NCI-H2196 treated with DMSO at 0.1 percent for 48 hours (cell line): ENCODE results near the gene GABARAPL2.
"Not testable (repeated sequence)": the region's sequence is repeated elsewhere in the genome, so short reads cannot be mapped to it uniquely, and the experiment has no call there.

Experiments
- DNase-seq: peaks from one replicate; lab custom pipeline; 2025; ENCODE audit not compliant: unreplicated experiment; lab: John Stamatoyannopoulos, UW

Gene GABARAPL2

GRCh38 chr16:75590920-75591843 lies 25.0 kb downstream of the GABARAPL2 start:
- DNase-seq, result no peak

DNA sequence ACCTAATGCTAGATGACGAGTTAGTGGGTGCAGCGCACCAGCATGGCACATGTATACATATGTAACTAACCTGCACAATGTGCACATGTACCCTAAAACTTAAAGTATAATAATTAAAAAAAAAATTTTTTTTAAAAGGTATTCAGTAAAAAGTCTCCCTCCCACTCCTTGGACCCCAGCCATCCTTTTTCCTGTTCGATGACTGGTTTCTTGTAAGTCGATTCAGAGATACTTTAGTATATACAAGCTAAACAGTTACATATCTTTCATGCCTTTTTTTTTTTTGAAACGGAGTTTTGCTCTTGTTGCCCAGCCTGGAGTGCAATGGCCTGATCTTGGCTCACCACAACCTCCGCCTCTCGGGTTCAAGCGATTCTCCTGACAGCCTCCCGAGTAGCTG lies 25.7 kb downstream of the GABARAPL2 start:
- DNase-seq, result not testable (repeated sequence)

GRCh38 chr16:75593308-75593707 lies 27.1 kb downstream of the GABARAPL2 start:
- DNase-seq, result no peak

GRCh38 chr16:75593825-75594820 lies 27.9 kb downstream of the GABARAPL2 start:
- DNase-seq, result no peak

DNA sequence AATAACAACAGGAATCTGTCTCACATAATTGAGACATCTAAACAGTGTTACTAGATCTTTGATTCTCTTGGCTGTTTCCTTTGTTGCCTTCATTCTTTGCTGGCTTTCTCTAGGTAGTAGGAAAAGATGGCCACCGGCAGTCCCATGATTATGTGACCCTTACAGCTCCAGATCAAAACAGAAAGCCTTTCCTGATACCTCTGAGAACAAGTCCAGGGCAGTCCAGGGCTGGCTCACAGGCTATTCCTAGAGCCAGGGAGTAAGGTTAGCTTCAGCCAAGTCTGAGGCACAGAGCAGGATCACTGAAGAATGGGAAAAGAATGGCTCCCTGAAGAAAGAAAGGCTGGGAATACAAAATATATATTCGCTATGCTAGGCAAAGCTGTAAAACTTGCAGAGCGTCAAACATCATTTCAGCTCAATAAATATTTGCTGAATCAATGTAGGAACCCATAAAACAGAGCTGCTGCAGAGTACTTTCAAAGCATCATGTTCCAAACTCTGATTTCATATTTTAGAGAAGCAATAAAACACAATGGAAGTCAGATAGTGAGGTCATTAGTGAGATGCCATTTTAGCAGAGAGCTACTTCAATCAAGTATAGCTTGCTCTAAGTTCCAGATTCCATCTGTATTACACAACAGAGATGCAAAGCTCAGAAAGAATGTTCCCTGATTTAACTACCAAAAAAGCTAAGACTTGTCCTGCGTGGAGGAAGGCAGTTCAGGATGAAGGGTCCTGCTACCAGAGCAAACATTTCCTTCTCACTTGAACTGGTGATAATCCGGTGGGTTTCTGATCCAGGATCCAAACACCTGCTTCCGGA lies 33.5 kb downstream of the GABARAPL2 start:
- DNase-seq, result no peak

DNA sequence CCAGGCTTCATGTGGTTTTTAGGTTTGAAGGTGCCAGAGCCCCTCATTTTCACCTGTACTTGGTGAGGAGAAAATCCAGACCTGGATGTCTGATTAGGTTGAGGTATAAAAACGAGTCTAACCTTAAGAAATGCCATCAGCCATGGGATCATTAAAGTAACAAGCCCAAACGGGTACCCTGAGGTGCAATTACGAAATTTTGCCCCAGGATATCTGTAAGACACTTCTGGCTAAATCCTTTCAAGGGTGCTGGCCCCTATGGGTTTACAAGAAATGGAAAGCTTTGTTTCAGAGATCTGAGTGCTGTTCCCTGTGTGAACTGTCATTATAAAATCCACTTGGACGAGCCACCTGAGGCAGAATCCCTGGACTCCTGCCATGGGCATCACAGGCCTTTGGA lies 37.1 kb downstream of the GABARAPL2 start:
- DNase-seq, result no peak

- no peak for DNase-seq
These were observed 40.3 kb downstream of the GABARAPL2 start for GRCh38 chr16:75606507-75606906.

- DNase-seq, result no peak
These were observed 48.1 kb downstream of the GABARAPL2 start for GRCh38 chr16:75614066-75614897.

GRCh38 chr16:75615619-75616018 lies 49.4 kb downstream of the GABARAPL2 start:
- DNase-seq, result no peak

DNA sequence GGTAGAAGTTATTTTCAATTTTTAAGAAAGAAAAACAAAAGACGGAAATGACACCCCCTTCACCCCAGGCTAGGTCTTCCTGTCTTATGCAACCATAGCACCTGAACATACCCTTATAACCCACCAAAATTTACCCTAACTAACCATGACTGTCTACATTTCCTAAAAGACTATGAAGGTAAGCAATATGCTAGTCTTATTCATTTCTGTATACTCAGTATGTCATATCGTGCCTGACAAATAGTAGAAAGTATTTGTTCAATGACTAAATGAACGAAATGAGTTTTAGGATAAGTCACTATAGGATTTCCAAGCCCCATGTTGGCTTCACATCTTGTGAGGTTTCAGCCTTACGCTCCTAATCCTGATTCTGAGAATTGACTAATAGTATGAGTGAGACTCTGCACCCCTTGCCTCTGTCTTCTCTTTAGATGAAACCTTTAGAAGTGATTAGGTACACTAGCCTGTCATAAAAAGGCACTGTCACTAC lies 50.4 kb downstream of the GABARAPL2 start:
- no peak for DNase-seq

DNA sequence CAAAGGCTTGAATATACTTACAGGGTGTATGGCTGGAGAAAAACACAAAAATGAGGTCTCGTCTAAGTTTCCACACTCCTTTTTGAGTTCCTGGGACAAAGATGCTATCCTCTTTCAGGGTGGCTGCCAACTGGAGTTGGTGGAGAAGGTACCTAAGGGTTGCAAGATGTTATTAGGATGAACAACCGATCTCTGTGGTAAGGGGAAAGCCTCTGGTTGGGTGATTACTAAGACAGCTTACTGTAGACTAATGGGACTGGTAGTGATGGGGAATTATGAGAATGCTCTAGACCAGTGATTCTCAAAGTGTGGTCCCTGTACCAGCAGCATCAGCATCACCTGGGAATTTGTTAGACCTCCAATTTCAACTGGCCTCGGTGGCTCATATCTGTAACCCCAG lies 50.9 kb downstream of the GABARAPL2 start:
- no peak for DNase-seq

DNA sequence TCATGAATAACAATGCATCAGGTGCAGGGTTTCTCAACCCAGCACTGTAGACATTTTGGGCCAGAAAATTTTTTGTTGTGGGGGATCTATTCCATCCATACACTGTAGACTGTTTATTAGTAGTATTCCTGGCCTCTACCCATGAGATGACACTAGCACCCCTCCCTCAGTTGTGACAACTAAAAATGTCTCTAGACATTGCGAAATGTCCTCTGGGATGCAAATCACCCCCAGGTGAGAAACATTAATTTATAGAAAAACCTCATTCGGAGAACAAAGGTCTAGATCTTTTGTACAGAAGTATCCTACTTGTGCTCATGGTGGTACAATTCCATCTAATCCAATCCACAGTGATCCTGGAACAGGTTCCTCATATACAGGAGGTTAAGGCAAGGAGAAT lies 52.6 kb downstream of the GABARAPL2 start:
- DNase-seq, result no peak

DNA sequence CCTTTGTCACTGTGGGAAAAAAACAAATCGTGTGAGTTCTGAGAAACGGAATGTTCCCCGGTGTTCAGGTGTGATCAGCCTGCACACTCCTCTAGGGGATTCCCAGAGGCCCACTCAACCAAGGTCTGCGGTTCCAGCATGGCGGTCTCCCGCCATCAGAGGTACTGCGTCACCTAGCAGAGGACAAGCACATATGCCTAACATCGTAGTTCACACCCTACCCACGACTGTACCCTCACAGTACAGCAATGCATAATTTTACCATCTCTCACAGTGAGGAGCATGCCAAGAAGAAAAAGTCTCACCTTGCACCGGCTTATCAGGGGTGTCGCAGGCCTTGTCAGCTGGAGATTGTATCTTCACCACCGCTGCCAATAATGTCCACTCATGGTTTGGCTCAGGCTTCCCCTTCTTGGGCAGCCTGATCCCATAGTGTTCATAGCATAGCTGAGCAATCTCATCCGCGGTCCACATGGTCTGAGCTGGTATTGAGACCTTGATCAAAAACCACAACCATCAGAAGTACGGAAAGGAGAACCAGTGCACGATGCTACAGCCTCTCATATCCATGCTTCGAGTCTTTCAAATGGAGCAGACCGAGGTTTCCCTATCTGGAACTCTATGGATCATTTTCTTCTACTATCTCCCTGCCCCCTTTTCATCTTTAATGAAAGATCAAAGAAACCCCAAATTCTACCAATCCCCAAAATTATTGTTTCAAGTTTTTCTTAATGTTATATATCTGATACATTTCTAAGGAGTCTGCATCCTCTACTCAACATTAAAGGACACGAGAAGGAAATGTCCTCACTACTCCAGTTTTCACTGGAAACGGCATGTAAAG lies 54.4 kb downstream of the GABARAPL2 start:
- no peak for DNase-seq

- no peak for DNase-seq
These were observed 54.9 kb downstream of the GABARAPL2 start for GRCh38 chr16:75621170-75621477.

GRCh38 chr16:75622761-75623605 lies 56.8 kb downstream of the GABARAPL2 start, which contains the start of gene ADAT1:
Gene ADAT1 (minus strand): TSS chr16:75623281. CDS start chr16:75620799, 2,482 bp downstream.
- DNase-seq, result peak; percentile 85

DNA sequence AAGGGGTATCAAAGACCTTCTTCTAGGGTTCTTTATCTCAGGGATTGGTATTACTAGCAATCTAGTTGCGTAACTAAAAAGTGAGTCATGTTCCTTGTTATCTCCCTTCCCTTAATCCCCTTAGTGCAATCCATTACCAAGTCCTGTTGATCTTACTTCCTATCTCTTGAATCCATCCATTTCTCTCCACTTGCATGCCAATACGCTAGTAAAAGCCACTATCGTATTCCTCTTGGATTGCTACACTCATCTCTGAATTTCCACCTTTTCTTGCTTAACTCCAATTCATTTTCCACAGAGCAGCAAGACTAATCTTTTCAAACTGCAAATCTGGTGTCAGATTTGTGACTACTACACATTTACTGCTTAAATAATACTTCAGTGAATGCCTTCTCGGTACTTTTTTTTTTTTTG lies 58.7 kb downstream of the GABARAPL2 start:
- no peak for DNase-seq

GRCh38 chr16:75626806-75627205 lies 60.6 kb downstream of the GABARAPL2 start:
- no peak for DNase-seq
